GM23248 (cell line): ENCODE data around the gene TRPM7. TPM values are rescaled to one million over a fixed set of nuclear protein-coding genes. Genes with fewer than 3 reads are reported as not detected.

Experiments used
- DNase-seq: peaks from one replicate; pipeline ENCODE4 v3.0.0-alpha.2; 2015
- H2AFZ ChIP-seq: fragments of 200-600 bp; sonication (generic); 2 replicates; pipeline ENCODE4 v1.6.1; 2016; ENCODE audit warnings: antibody characterized with exemption
- H3F3A ChIP-seq: fragments of 200-600 bp; sonication (generic); 2 replicates; pipeline ENCODE4 v1.6.1; 2016; ENCODE audit warnings: mild to moderate bottlenecking, antibody characterized with exemption, mixed run types; ENCODE audit not compliant: insufficient read depth
- H3K27ac ChIP-seq: fragments of 200-600 bp; sonication (generic); 2 replicates; pipeline ENCODE4 v1.5.1; 2016; ENCODE audit warnings: mild to moderate bottlenecking
- H3K27me3 ChIP-seq: fragments of 200-600 bp; sonication (generic); replicated peaks from 2 replicates; pipeline ENCODE4 v1.6.1; 2016; ENCODE audit warnings: mild to moderate bottlenecking; ENCODE audit not compliant: insufficient read depth
- H3K36me3 ChIP-seq: fragments of 200-600 bp; sonication (generic); 2 replicates; pipeline ENCODE4 v1.6.1; 2016; ENCODE audit warnings: low read depth, mild to moderate bottlenecking
- H3K4me1 ChIP-seq: fragments of 200-600 bp; sonication (generic); 2 replicates; pipeline ENCODE4 v1.6.1; 2016; ENCODE audit warnings: mild to moderate bottlenecking; ENCODE audit not compliant: insufficient read depth
- H3K4me2 ChIP-seq: fragments of 200-600 bp; sonication (generic); one replicate; pipeline ENCODE4 v1.6.1; 2016; ENCODE audit warnings: mild to moderate bottlenecking; ENCODE audit not compliant: unreplicated experiment
- H3K4me3 ChIP-seq: fragments of 200-600 bp; sonication (generic); 2 replicates; pipeline ENCODE4 v1.5.1; 2016; ENCODE audit warnings: mild to moderate bottlenecking
- H3K79me2 ChIP-seq: fragments of 200-600 bp; sonication (generic); 2 replicates; pipeline ENCODE4 v1.6.1; 2016; ENCODE audit warnings: mild to moderate bottlenecking; ENCODE audit not compliant: insufficient read depth
- H3K9ac ChIP-seq: fragments of 200-600 bp; sonication (generic); 2 replicates; pipeline ENCODE4 v1.6.1; 2016; ENCODE audit warnings: mild to moderate bottlenecking
- H3K9me2 ChIP-seq: fragments of 200-600 bp; sonication (generic); 2 replicates; pipeline ENCODE4 v1.6.1; 2016; ENCODE audit warnings: mixed run types, mild to moderate bottlenecking, moderate library complexity; ENCODE audit not compliant: insufficient read depth
- H3K9me3 ChIP-seq: fragments of 200-600 bp; sonication (generic); one replicate; pipeline ENCODE4 v1.6.1; 2017; ENCODE audit warnings: low read depth
- H4K20me1 ChIP-seq: fragments of 200-600 bp; sonication (generic); 2 replicates; pipeline ENCODE4 v1.6.0; 2016; ENCODE audit not compliant: insufficient read depth
- EZH2 ChIP-seq: fragments of 200-600 bp; sonication (generic); IDR thresholded peaks from 2 replicates; pipeline ENCODE4 v1.6.1; 2018; ENCODE audit warnings: antibody characterized with exemption, mild to moderate bottlenecking; ENCODE audit not compliant: insufficient read depth, poor library complexity, severe bottlenecking
- EZH2phosphoT487 ChIP-seq: fragments of 200-600 bp; sonication (generic); IDR thresholded peaks from 2 replicates; pipeline ENCODE4 v1.6.1; 2018; ENCODE audit warnings: antibody characterized with exemption, moderate library complexity, mild to moderate bottlenecking, low read depth; ENCODE audit not compliant: insufficient read depth
- WGBS, 2 experiments: methylation state at CpG; one replicate each; pipeline ENCODE4 v1.1.6; 2015 to 2017; ENCODE audit warnings: low lambda C conversion rate in 2 of 2, low coverage in 1 of 2; ENCODE audit errors: missing lambda C conversion rate in 2 of 2; 5-methylcytosine and 5-hydroxymethylcytosine counted together
- in situ Hi-C: fragments of 300-500 bp; cut with MboI; formaldehyde crosslinking; loops from 2 replicates; pipeline ENCODE4 v1.15.0; 2020
- polyA plus RNA-seq: library from polyadenylated mRNA; unstranded; fragments of >200 nt; fragmentation: Nextera tagmentation; extraction: Ambion mirVana; gene quantifications from 2 replicates; pipeline ENCODE4 v1.2.1, GENCODE V29; 2016
- total RNA-seq: library from RNA; depleted of rRNA; stranded (reverse); fragments of >200 nt; shearing (Covaris generic); gene quantifications from 2 replicates; pipeline ENCODE4 v1.2.3, GENCODE V29; 2014

Gene TRPM7
- total and polyA plus RNA-seq, 2 experiments from 2014 or later: 15.5 to 38.4 TPM

GRCh38 chr15:50552238-50552637 is 134.4 kb downstream of the TRPM7 start:
- Histone ChIP-seq H3K36me3 (no peaks in the 10 kb centered on the region), H3K9me3 (no peaks in the 10 kb centered on the region), H3K9me2 (no peaks in the 10 kb centered on the region), H3K9ac (no peak overlapping the region), H3K4me3 (no peak overlapping the region), H3K79me2 (no peaks in the 10 kb centered on the region), H3K4me1 (no peaks in the 10 kb centered on the region), H3K27ac (no peak overlapping the region), H2AFZ (no peak overlapping the region), H3F3A (peaks cover 19% of the 10 kb centered on the region), H3K4me2 (no peak overlapping the region), H3K27me3 (no peaks in the 10 kb centered on the region), H4K20me1 (no peaks in the 10 kb centered on the region)
- no peak for DNase-seq
- in situ Hi-C loops: no loop called here
- TF ChIP-seq EZH2: no peak
- no peak for TF ChIP-seq EZH2phosphoT487
- WGBS, 2 experiments: 77 to 82% methylated on average over 4 of the region's 4 CpGs

GRCh38 chr15:50549326-50549725 is 137.3 kb downstream of the TRPM7 start:
- Histone ChIP-seq H4K20me1 (no peaks in the 10 kb centered on the region), H3K9ac (no peak overlapping the region), H3K9me2 (no peaks in the 10 kb centered on the region), H2AFZ (no peak overlapping the region), H3K36me3 (no peaks in the 10 kb centered on the region), H3K4me2 (no peak overlapping the region), H3F3A (peaks cover 15% of the 10 kb centered on the region), H3K4me1 (no peaks in the 10 kb centered on the region), H3K4me3 (no peak overlapping the region), H3K27me3 (no peaks in the 10 kb centered on the region), H3K9me3 (no peaks in the 10 kb centered on the region), H3K27ac (no peak overlapping the region), H3K79me2 (no peaks in the 10 kb centered on the region)
- TF ChIP-seq EZH2: no peak
- TF ChIP-seq EZH2phosphoT487: no peak
- WGBS, 2 experiments: 76 to 82% methylated on average over 7 of the region's 7 CpGs
- in situ Hi-C loops: no loop called here
- peak; percentile 9 for DNase-seq

DNA sequence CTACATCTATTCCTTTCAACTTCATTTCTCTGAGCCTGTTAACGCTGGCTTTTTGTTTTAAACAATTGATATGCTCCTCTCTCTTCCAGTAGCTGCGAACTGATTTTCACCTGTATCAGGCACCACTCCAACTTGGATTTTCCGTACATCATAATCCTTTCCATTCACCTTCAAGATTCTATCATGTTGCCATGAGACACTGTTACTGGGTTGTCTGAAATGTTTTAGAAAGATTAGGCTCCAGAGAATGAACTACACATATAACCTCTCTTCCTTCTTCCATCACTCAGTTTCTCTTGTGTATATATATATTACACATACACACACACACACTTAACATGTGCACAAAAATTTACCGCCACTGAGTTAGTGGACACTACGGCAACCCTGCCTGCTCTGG is 140.0 kb downstream of the TRPM7 start, which contains the start of gene USP50:
Gene USP50 (minus strand): TSS at position 101 of the 400 bp plus-strand sequence. CDS start 141 bp downstream, outside the sequence.
- Histone ChIP-seq H3K27ac (no peak within 1 kb of the TSS), H3K4me2 (no peak within 1 kb of the TSS), H3K4me3 (no peak within 1 kb of the TSS), H3K9ac (no peak within 1 kb of the TSS), H3K79me2 (no peaks in the 10 kb centered on the region), H3K27me3 (no peaks in the 10 kb centered on the region), H3F3A (peaks cover 34% of the 10 kb centered on the region), H2AFZ (no peak within 1 kb of the TSS), H3K4me1 (peaks cover 24% of the 10 kb centered on the region), H4K20me1 (no peaks in the 10 kb centered on the region), H3K36me3 (no peaks in the 10 kb centered on the region), H3K9me2 (no peaks in the 10 kb centered on the region), H3K9me3 (no peaks in the 10 kb centered on the region)
- in situ Hi-C loops: no loop called here
- TF ChIP-seq EZH2 (no peak), EZH2phosphoT487 (no peak)
- DNase-seq: no peak
- WGBS, 2 experiments: 95 to 97% methylated on average over 5 of the region's 5 CpGs

DNA sequence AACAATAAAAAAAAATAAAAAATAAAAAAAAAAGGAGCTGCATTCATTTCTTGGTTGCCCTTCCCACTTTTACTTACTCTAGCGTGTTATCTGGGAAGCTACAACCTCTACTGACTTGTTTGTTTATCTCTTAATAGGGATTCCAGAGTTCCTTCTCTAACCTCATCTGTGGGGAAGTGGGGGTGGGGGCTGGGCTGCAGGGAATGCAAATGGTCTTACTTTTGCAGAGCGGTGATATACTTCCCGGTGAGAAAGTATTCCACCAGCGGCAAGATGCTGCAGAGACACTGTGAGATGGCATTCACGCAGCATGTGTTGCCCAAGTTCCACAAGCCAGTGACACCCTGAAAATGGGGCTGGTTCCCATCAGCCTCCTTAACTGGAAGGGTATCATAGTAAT is 142.2 kb downstream of the TRPM7 start:
- no peak overlapping the region for H3K4me3 ChIP-seq
- peaks cover 29% of the 10 kb centered on the region for H3F3A ChIP-seq
- no peaks in the 10 kb centered on the region for H3K9me3 ChIP-seq
- H3K9me2 ChIP-seq: no peaks in the 10 kb centered on the region
- no peak for TF ChIP-seq EZH2
- TF ChIP-seq EZH2phosphoT487: no peak
- H3K4me2 ChIP-seq: no peak overlapping the region
- no peaks in the 10 kb centered on the region for H4K20me1 ChIP-seq
- DNase-seq: no peak
- no peak overlapping the region for H2AFZ ChIP-seq
- H3K27ac ChIP-seq: no peak overlapping the region
- H3K4me1 ChIP-seq: peaks cover 30% of the 10 kb centered on the region
- H3K36me3 ChIP-seq: no peaks in the 10 kb centered on the region
- no peak overlapping the region for H3K9ac ChIP-seq
- in situ Hi-C loops: no loop called here
- WGBS, 2 experiments: 90% methylated on average over 5 of the region's 5 CpGs
- no peaks in the 10 kb centered on the region for H3K79me2 ChIP-seq
- H3K27me3 ChIP-seq: no peaks in the 10 kb centered on the region

- H3K9me2 ChIP-seq: no peaks in the 10 kb centered on the region
Measured at GRCh38 chr15:50543556-50543955, 143.0 kb downstream of the TRPM7 start.

More at GRCh38 chr15:50543556-50543955, 143.0 kb downstream of the TRPM7 start:
- Histone ChIP-seq H3K4me1 (peaks cover 30% of the 10 kb centered on the region), H3K4me2 (peak overlapping the region; percentile 84), H3K9ac (peak overlapping the region; percentile 30; the same call in 1 of the 2 replicates), H3F3A (peaks cover 26% of the 10 kb centered on the region), H3K9me3 (no peaks in the 10 kb centered on the region), H3K27me3 (no peaks in the 10 kb centered on the region), H2AFZ (no peak overlapping the region), H3K27ac (peak overlapping the region; percentile 83), H3K36me3 (no peaks in the 10 kb centered on the region), H4K20me1 (no peaks in the 10 kb centered on the region), H3K79me2 (no peaks in the 10 kb centered on the region), H3K4me3 (peak overlapping the region; percentile 52)
- TF ChIP-seq EZH2phosphoT487 (no peak), EZH2 (no peak)
- WGBS, 2 experiments: 24 to 27% methylated on average over 3 of the region's 3 CpGs
- DNase-seq: peak; percentile 84
- in situ Hi-C loops: no loop called here
